Omental fat pad (tissue), 4 donors: ENCODE results near the gene SREBF1. TPM values are rescaled to one million over a fixed set of nuclear protein-coding genes. Genes with fewer than 3 reads are reported as not detected.

ENCODE experiments used
- ATAC-seq: fragments of 150-250 bp; one replicate; pipeline ENCODE4 v1.9.1; 2016; ENCODE audit warnings: mild to moderate bottlenecking, moderate library complexity; ENCODE audit not compliant: low FRiP score
- DNase-seq: peaks from one replicate; pipeline ENCODE4 v3.0.0-alpha.2; 2019; ENCODE audit warnings: low spot score
- total RNA-seq, 4 donors: library from RNA; depleted of rRNA; stranded (reverse); fragments of >200 nt; gene quantifications; one replicate each; pipeline ENCODE4 v1.1.0, GENCODE V29; 2016
- TF ChIP-seq, protein P1 (sequence below), 3 donors: fragments of 450-650 bp; IDR thresholded peaks; one replicate each; pipeline ENCODE4 v1.5.1; 2016 to 2017; ENCODE audit warnings: antibody characterized with exemption in 3 of 3, mild to moderate bottlenecking in 3 of 3, moderate library complexity in 2 of 3

Gene SREBF1
- total RNA-seq, 4 donors from 2014 or later: 18.5 to 118 (median 31.2) TPM

DNA sequence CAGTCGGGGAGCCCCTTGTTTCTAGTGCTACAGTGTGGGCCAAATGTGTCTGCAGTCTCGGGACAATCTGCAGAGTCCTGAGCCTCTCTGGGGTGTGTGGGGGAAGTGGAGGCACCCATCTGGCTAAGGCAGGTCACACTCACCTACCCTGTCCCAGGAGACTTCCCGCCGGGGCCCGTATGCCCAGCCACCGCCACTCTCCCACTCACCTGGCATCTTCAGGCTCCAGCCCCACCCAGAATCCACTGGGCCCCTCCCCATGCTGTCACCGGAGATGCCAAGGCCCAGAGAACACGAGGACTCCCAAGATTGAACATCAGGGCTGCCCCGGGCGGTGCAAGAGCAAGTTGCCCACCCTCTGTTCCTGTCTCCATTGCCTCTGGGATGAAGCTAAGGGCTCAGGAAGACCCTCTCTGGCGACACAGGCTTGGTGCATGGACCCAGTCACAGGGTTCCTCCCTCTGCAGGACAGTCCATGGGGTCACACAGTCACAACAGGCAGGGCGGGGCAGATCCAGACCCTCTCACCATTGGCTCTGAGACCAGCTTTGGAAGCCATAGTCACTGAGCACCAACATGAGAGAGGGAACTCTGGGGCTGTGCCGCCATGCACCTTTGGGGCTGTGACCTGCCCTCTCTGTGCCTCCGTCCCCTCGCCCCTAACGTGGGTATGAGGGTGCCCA is 38.1 kb downstream of the SREBF1 start:
- ATAC-seq: no peak
- TF ChIP-seq, protein P1, sequence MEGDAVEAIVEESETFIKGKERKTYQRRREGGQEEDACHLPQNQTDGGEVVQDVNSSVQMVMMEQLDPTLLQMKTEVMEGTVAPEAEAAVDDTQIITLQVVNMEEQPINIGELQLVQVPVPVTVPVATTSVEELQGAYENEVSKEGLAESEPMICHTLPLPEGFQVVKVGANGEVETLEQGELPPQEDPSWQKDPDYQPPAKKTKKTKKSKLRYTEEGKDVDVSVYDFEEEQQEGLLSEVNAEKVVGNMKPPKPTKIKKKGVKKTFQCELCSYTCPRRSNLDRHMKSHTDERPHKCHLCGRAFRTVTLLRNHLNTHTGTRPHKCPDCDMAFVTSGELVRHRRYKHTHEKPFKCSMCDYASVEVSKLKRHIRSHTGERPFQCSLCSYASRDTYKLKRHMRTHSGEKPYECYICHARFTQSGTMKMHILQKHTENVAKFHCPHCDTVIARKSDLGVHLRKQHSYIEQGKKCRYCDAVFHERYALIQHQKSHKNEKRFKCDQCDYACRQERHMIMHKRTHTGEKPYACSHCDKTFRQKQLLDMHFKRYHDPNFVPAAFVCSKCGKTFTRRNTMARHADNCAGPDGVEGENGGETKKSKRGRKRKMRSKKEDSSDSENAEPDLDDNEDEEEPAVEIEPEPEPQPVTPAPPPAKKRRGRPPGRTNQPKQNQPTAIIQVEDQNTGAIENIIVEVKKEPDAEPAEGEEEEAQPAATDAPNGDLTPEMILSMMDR (IDR thresholded peaks at IDR 0.05): no peak

DNA sequence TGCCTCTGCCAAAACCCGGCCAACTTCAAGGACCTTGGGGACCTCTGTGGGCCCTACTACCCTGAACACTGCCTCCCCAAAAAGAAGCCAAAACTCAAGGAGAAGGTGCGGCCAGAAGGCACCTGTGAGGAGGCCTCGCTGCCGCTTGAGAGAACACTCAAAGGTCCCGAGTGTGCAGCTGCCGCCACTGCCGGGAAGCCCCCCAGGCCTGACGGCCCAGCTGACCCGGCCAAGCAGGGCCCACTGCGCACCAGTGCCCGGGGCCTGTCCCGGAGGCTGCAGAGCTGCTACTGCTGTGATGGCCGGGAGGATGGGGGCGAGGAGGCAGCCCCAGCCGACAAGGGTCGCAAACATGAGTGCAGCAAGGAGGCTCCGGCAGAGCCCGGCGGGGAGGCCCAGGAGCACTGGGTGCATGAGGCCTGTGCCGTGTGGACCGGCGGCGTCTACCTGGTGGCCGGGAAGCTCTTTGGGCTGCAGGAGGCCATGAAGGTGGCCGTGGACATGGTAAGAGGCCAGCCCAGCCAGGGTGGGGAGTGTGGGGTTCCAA is 38.7 kb downstream of the SREBF1 start:
- no peak for DNase-seq
- TF ChIP-seq, protein P1 (IDR thresholded peaks at IDR 0.05): no peak

More for the DNA sequence above, 38.1 kb downstream of the SREBF1 start:
- no peak for DNase-seq

DNA sequence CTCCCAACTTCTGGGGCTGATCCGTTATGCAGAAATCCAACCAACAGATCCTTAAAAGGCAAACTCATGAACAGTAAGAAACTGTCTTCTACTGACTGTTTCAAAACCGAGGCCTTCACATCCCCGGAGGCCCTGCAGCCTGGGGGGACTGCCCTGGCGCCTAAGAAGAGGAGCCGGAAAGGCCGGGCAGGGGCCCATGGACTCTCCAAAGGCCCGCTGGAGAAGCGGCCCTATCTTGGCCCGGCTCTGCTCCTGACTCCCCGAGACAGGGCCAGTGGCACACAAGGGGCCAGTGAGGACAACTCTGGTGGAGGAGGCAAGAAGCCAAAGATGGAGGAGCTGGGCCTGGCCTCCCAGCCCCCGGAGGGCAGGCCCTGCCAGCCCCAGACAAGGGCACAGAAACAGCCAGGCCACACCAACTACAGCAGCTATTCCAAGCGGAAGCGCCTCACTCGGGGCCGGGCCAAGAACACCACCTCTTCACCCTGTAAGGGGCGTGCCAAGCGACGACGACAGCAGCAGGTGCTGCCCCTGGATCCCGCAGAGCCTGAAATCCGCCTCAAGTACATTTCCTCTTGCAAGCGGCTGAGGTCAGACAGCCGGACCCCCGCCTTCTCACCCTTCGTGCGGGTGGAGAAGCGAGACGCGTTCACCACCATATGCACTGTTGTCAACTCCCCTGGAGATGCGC is 39.5 kb downstream of the SREBF1 start:
- DNase-seq: no peak
- TF ChIP-seq, protein P1 (IDR thresholded peaks at IDR 0.05): no peak
- no peak for ATAC-seq

More for the DNA sequence above, 38.7 kb downstream of the SREBF1 start:
- no peak for ATAC-seq

DNA sequence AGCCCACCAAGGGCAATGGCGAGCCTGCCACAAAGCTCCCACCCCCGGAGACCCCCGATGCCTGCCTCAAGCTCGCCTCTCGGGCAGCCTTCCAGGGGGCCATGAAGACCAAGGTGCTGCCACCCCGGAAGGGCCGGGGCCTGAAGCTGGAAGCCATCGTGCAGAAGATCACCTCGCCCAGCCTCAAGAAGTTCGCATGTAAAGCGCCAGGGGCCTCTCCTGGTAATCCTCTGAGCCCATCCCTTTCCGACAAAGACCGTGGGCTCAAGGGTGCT is 40.1 kb downstream of the SREBF1 start:
- TF ChIP-seq, protein P1 (IDR thresholded peaks at IDR 0.05): no peak
- no peak for DNase-seq
- ATAC-seq: no peak

DNA sequence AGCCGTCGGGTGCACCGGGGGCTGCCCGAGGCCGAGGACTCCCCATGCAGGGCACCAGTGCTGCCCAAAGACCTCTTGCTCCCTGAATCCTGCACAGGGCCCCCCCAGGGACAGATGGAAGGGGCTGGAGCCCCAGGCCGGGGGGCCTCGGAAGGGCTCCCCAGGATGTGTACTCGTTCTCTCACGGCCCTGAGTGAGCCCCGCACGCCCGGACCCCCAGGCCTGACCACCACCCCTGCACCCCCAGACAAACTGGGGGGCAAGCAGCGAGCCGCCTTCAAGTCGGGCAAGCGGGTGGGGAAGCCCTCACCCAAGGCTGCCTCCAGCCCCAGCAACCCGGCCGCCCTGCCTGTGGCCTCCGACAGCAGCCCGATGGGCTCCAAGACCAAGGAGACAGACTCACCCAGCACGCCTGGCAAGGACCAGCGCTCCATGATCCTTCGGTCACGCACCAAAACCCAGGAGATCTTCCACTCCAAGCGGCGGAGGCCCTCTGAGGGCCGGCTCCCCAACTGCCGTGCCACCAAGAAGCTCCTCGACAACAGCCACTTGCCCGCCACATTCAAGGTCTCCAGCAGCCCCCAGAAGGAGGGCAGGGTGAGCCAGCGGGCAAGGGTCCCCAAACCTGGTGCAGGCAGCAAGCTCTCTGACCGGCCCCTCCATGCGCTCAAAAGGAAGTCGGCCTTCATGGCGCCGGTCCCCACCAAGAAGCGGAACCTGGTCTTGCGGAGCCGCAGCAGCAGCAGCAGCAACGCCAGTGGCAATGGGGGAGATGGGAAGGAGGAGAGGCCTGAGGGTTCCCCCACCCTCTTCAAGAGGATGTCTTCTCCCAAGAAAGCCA is 40.6 kb downstream of the SREBF1 start:
- DNase-seq: no peak
- TF ChIP-seq, protein P1 (IDR thresholded peaks at IDR 0.05): no peak
- ATAC-seq: no peak

GRCh38 chr17:17795296-17795695 is 41.5 kb downstream of the SREBF1 start:
- ATAC-seq (no peak), DNase-seq (no peak)
- TF ChIP-seq, protein P1 (IDR thresholded peaks at IDR 0.05): no peak
